ENCODE data around the gene ABHD16A. TPM values are rescaled to one million over a fixed set of nuclear protein-coding genes. Genes with fewer than 3 reads are reported as not detected.

ABHD16A gene
- total and polyA plus RNA-seq, 2 donors (not counting 3 experiments of a cell fraction or from before 2014, with no cell fraction given): 48.9 to 60.3 TPM

- Histone ChIP-seq H2AFZ (ENCODE audit: low read depth, low read length) (no peak overlapping the region), H3K9me3 (replicated peaks; ENCODE audit: control insufficient read depth, insufficient read depth, low read length) (no peaks in the 10 kb centered on the region), H3K27ac (ENCODE audit: insufficient read depth, low read depth, low read length) (no peak overlapping the region), H3K9me1 (replicated peaks; ENCODE audit: control insufficient read depth, extremely low read depth, insufficient read depth, low read length) (no peaks in the 10 kb centered on the region), H3K79me2 (ENCODE audit: control insufficient read depth, insufficient read depth, low read length) (peaks cover 12% of the 10 kb centered on the region), H3K36me3 (ENCODE audit: control insufficient read depth in 2 of 2, extremely low read depth in 1 of 2, insufficient read depth in 2 of 2, low read length in 2 of 2) (peaks cover 30 to 67% of the 10 kb centered on the region in 2 experiments), H3K4me3 (replicated peaks in 1 of 3; ENCODE audit: insufficient read depth in 1 of 3, low read depth in 1 of 3, low read length in 3 of 3) (no peak overlapping the region), H4K20me1 (replicated peaks; ENCODE audit: control insufficient read depth, extremely low read depth, insufficient read depth, low read length) (no peaks in the 10 kb centered on the region), H3K4me1 (ENCODE audit: control insufficient read depth, extremely low read depth, insufficient read depth, low read length) (no peaks in the 10 kb centered on the region), H3K9ac (replicated peaks; ENCODE audit: extremely low read depth, insufficient read depth, low read length) (no peak overlapping the region), H3K27me3 (ENCODE audit: control insufficient read depth in 2 of 2, insufficient read depth in 2 of 2, low read length in 2 of 2) (no peaks in the 10 kb centered on the region), H3K4me2 (ENCODE audit: insufficient read depth, low read length) (no peak overlapping the region)
- TF ChIP-seq POLR2AphosphoS5 (IDR thresholded peaks at IDR 0.05; ENCODE audit: insufficient read depth, low read depth, low read length) (no peak), EZH2 (IDR thresholded peaks at IDR 0.05; ENCODE audit: borderline replicate concordance, low read depth, low read length, severe bottlenecking) (no peak), GATA2 (IDR thresholded peaks at IDR 0.05; ENCODE audit: insufficient read depth, insufficient read length, low read depth, low read length) (no peak), MYC (IDR thresholded peaks at IDR 0.05; ENCODE audit: low read depth, low read length) (no peak), FOS (IDR thresholded peaks at IDR 0.05; ENCODE audit: borderline replicate concordance, insufficient read depth, low read length) (no peak), POLR2A (IDR thresholded peaks at IDR 0.05; ENCODE audit: low read depth, low read length) (no peak), CTCF (IDR thresholded peaks at IDR 0.05; ENCODE audit: extremely low read depth in 1 of 2, insufficient read depth in 1 of 2, low read depth in 1 of 2, low read length in 2 of 2) (no peak), JUN (IDR thresholded peaks at IDR 0.05; ENCODE audit: borderline replicate concordance, insufficient read depth, insufficient read length, low read depth) (no peak), MAX (IDR thresholded peaks at IDR 0.05; ENCODE audit: insufficient read depth, insufficient read length) (no peak)
- no peak for DNase-seq (ENCODE audit: low read depth, low spot score)
- no peak for FAIRE-seq
- dilution Hi-C loops (cut with MboI; ENCODE audit: extremely low pct_ligation_motif_present, low sequenced_read_pairs) (no loop called here), intact Hi-C loops (cut with micrococcal nuclease) (no loop called here)
- ChIA-PET CTCF (no interaction called here), POLR2A (no interaction called here)
- no TSS peak for BruUV-seq (replicated peaks)
Observed at GRCh38 chr6:31645325-31645724, 57.8 kb downstream of the ABHD16A start.
